T-helper 1 cell (primary cell): ENCODE results near the gene CLRN3.
A peak's percentile ranks its signal among the peaks of the same experiment; 100 is the strongest.

ENCODE experiments used
- DNase-seq, 5 donors: peaks; one replicate each; pipeline ENCODE4 v3.0.0-alpha.2; 2012 to 2020

CLRN3 gene

GRCh38 chr10:127919418-127920271, 26.9 kb upstream of the CLRN3 start:
- DNase-seq: peak in 1 of 5 donors; percentile 13

- no peak for DNase-seq
Measured at GRCh38 chr10:127918572-127918971, 25.8 kb upstream of the CLRN3 start.

- no peak for DNase-seq
Measured at GRCh38 chr10:127916826-127917225, 24.1 kb upstream of the CLRN3 start.

DNA sequence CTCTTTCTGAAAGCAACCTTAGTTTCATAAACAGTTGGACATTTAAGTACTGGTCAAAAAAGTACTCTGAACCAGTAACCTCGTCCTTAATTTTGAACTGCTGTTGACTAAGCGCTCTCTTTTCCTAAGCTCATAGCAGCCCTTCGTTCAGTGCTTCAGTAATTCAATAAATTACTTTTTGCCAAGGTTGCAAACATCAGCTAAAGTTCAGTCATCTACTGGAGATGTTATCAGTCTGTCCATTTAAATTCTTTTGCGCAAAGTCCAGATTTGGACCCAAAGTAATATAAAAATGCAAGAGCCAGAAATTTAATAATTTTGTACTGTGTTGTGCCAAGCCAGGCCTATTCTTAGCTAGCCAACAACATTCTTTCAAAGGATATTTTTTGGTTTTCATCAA, 22.6 kb upstream of the CLRN3 start:
- DNase-seq: no peak

- DNase-seq: no peak
Measured at GRCh38 chr10:127913368-127913759, 20.6 kb upstream of the CLRN3 start.

GRCh38 chr10:127912607-127913367, 20.0 kb upstream of the CLRN3 start:
- DNase-seq: no peak

DNA sequence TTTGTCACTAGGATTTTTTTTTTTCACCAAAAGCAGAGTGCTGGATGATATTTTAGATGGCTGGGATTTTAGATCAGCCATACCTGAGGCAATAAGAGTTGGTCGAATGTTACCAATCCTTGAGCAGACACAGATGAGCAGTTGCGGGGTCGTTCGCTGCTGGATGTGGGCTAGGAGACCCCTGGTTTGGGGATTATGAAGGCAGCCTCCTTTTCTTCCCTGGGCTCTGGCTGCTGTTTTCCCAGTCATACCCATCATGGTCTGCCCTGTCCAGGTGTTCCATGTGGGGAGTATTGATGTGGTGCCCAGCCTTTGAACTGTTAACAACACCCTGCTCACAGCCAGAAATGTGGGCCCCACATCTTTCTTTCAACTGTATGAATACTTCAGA, 19.1 kb upstream of the CLRN3 start:
- DNase-seq: no peak

DNA sequence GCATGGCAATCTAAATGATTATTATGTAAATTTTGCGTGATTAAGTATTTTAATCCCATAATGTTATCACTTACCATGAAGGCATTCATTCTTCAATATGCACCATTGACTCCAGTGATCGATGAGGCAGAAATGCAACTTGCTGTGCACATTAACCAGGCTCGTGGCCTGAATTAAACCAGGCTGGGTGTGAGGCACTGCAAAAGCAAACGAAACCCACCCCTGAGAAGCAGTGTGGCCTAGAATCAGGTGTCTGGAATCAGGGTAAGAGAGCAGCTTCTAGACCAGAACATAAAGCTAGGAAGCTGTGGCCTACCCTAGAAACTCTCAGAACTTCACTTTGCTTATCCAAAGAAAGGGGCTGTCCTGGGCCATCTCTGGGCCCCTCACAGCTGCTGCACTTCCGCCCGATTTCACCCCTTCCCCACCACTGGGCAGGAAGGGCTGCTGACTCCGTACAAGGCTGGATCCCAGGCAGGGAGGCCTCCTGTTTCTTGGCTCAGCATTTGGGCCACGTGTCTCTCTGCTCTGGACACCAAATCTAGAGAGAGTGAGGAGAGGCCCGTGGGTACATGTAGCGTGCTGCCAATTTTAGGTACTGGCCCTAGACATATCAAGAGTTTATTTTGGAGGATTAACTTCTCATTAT, 18.6 kb upstream of the CLRN3 start:
- no peak for DNase-seq

GRCh38 chr10:127910464-127910770, 17.7 kb upstream of the CLRN3 start:
- DNase-seq: no peak

- DNase-seq: no peak
Measured at GRCh38 chr10:127909716-127910463, 17.1 kb upstream of the CLRN3 start.

DNA sequence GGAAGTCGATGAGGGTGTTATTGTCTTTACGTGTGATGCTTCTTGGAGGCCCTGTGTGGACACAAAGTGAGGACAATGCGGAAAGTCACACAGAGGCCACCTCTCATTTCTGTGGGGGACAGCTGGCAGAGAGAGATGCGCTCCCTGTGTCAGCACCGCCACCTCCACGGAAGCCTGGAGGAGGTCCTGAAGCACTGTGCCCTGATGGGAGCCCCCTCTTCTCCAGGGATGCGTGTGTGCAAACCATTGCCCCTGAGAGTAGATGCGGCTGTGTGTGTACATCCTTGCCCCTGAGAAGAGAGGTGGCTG, 16.2 kb upstream of the CLRN3 start:
- no peak for DNase-seq

- DNase-seq: no peak
Measured at GRCh38 chr10:127908106-127908958, 15.6 kb upstream of the CLRN3 start.

GRCh38 chr10:127907411-127908105, 14.8 kb upstream of the CLRN3 start:
- DNase-seq: peak in 1 of 5 donors; percentile 14

DNA sequence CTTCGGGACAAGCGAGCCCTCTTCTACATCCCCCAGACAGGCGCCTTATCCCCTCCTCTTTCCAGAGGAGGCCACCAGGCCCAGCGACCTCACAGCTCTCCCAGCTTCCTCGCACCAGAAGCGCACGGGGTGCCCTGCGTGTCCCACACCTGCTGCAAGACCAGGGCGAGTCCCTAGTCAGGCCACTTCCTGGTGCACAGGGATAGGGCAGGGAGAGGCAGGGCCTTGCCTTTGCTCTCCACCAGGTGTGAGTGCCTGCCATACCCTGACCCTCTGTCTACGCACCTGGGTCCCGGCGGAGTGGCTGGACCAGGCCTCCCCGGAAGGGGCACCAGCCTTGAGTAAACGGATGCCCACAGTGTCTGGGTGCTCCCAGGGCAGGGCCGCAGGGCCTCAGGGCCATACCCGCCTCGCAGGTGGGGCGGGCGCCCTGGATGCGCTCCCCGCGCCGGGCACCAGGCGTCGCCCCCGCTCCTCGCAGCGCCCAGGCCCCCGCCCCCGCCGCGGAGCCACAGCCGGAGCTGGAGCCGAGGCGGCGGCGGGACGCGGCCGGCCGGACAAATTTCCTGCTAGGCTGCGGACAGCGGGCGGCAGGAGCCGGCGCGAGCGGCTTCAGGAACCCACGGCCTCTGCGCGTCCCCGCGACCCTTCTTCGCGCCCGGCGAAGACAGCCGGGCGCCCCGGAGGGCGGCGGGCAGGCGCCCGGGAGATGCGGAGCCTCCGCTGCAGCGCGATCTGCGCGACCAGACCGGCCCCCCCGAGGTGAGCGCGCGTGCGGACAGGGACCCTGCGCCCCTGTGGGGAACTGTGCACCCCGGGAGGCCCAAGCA, 14.0 kb upstream of the CLRN3 start, which contains the start of gene PTPRE:
PTPRE (plus strand) TSS at position 556 of the 830 bp plus-strand sequence. CDS start 133,779 bp downstream, outside the sequence.
- DNase-seq: peak; percentile 28 to 67 (median 43)

DNA sequence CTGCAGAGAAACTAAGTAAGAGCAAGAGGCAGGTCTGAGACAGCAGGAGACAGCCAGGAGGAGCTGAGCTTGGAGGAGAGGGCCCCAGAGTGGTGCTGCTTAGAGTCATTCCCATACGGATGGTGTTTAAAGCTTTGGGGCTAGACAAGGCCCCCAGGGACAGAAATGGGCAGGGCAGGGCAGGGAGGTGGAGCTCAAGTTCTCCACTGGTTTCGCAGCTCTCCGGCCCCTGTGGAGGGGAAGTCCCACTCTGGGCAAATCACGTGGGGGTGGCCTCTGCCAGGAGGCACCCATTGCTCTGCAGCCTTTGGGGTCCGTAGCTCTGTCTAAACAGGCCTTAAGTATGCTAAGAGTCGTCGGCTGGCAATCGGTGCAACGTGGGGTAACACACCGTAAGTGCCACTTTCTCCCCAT, 13.1 kb upstream of the CLRN3 start:
- no peak for DNase-seq

GRCh38 chr10:127905001-127905847, 12.5 kb upstream of the CLRN3 start:
- DNase-seq: no peak

DNA sequence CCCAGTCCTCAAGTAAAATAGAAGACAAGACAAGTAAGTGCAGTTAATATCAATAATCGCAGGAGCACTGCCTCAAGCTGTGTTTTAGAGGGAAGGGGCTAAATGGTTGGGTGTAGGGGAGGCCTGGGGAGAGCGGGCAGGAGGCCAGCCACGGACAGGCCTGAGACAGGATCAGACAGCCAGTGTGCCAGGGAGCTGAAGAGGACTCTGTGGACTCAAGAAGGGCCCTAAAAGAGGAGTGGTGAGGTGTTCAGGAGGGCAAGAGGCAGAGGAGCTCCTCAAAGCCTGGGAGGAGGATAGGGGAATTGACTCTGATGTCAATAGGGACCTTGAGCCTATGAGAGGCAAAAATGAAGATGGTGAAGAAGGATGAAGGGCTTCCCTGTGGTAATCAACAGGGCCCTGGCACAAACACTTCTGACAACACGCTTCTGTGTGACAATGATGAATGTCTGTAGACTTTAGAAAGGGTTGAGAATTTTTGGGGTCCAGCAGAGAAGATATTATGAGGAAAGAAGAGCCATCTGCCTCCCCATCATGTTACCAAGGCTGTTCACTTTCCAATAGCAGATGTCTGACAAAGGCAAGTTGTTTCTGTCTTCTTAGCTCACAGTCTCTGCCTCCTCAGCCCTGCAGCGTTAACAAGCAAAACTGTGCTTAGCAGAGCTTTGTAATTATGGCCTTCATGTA, 11.7 kb upstream of the CLRN3 start:
- DNase-seq: no peak

- DNase-seq: no peak
Measured at GRCh38 chr10:127903789-127904188, 11.0 kb upstream of the CLRN3 start.
